GM21390 (cell line): Measurements from ENCODE around the gene EXD3.

ENCODE experiments used
- ATAC-seq: cut with Tn5 transposase; IDR thresholded peaks from one replicate; pipeline ENCODE4 v1.9.1; 2021; ENCODE audit not compliant: unreplicated experiment

EXD3 gene

GRCh38 chr9:137276473-137277328 lies 146.3 kb downstream of the EXD3 start:
- peak; percentile 17 for ATAC-seq

DNA sequence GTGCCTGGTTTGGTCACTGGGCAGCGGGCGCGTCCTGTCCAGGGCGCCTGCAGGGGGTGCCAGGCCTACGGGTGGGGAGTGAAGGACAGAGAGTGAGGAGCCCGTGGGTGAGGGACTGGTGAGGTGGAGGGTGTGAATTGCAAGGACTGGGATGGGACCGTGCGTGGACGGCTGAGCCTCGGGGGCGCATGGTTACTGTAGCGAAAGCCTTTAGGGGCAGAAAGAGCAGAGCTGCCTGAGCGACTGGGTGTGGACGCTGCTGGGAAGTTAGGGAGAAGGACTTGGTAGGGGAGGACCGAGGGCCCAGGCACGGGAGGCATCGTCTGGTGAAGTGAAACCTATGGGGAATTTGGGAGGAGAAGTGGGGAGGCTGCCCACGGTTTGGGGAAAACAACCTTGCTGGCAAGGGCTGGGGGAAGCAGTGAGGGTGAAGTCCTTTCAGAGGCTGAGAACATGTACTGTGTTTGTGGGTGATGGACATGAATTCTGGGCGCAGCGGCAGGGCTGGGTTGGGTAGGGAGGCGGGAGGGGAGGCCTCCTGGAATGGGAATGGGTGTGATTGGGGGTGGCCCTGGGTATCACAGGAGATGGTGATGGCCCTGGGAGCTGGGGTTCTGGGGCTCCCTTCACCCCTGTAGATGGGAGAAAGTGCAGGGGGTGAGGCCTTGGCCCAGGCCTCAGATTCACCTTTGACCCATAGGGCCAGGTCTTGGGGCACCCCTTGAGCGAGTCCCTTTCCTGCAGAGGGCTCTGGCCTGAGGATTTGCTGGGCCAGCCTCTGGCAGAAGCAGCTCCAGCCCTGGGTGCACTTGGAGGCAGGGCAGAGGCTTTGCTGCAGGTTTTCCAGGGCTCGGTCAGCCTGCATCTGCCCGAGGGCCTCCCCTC lies 147.1 kb downstream of the EXD3 start:
- no peak for ATAC-seq

DNA sequence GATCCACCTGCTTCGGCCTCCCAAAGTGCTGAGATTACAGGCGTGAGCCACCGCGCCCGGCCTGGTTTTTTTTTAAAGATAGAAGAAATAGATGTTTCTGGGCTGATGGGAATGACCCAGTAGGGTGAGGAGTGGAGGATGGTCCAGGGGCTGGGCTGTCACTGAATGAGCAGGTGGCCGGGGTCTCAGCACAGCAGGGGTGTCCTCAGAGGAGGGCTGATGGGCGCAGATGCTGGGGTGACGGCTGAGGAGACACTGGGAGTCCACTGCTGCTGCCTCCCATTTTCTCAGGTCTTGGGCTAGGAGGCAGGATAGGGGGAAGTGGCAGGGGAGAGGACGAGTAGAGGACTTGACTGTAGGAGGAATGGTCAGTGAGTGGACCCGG lies 147.8 kb downstream of the EXD3 start:
- no peak for ATAC-seq

- no peak for ATAC-seq
Measured at GRCh38 chr9:137273611-137274320, 149.2 kb downstream of the EXD3 start.

DNA sequence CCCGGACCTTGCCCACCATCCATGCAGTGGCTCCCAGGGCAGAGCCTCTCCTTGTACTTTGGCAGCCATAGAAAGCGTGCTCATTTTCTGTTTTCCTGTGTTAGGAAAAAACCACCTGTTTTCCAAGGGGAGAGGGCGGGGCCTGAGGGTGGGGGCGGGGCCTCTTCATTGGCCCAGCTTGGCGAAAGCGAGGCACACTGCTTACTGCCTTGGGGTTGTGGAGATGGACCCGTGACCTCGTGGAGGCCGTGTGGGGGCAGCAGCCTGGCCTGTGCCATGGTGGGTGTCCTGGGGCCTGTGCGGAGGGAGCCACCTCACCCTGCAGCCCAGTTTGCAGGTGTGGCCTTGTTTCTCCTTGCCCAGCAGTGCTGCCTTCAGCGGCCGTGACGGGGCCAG lies 149.9 kb downstream of the EXD3 start:
- no peak for ATAC-seq

- ATAC-seq: no peak
Measured at GRCh38 chr9:137272241-137273094, 150.5 kb downstream of the EXD3 start.

- no peak for ATAC-seq
Measured at GRCh38 chr9:137271696-137272076, 151.3 kb downstream of the EXD3 start.

DNA sequence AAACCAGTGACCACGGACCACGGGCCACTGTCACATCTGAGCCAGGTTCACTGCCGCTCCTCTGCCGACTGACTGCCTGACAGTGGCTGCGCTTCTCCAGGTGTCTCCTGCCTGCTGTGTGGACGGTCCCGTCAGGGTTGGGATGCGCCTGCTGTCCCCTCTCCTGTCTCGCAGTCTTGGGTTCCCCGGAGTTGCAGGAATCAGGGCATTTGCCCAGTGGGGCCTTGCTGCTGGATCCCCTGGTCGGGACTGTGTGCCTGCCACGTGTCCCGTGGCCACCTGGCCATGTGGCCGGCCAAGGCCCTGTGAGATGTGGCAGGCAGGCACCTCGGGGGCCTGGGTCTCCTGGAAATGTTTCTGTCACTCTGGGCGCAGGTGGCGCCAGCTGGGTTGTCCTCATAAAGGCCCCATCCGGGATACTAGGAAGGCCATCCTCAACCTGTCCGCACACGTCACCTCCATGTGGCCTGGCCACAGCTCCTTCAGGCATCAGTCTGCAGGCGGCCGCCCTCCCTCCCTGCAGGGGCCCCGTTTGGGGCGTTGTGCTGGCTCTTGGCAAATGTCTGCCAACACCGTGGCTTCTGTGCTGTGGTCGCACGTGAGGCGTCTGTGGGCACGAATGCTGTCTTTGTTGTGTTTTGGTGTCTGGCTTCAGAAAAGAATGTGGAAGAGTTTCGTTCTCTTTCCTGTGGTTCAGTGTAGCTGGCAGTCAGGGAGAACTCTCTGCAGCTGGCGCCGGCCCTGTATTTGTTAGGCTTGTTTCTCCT lies 151.8 kb downstream of the EXD3 start:
- no peak for ATAC-seq

DNA sequence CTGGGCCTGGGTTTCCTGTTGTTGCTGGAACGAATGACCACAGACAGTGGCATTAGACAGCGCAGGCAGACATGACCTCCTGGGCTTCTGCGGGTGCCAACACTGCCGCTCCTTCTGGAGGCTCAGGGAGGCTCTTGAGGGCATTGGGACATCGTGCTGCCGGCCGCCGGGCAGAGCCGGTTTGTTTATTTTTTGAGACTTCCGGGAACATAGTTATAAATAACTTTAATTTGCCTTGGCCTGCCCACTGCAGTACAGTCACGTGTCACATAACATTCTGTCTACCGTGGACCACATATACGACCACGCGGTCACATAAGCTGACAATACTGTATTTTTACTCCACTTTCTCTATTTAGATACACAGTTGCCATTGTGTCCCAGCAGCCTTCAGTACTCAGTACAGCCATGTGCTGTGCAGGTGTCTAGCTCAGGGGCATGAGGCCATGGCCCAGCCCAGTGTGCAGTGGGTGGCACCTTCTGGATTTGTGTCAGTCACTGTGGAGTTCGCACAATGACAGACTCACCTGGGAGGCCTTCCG lies 153.7 kb downstream of the EXD3 start:
- no peak for ATAC-seq

- no peak for ATAC-seq
Measured at GRCh38 chr9:137268538-137269201, 154.3 kb downstream of the EXD3 start.

DNA sequence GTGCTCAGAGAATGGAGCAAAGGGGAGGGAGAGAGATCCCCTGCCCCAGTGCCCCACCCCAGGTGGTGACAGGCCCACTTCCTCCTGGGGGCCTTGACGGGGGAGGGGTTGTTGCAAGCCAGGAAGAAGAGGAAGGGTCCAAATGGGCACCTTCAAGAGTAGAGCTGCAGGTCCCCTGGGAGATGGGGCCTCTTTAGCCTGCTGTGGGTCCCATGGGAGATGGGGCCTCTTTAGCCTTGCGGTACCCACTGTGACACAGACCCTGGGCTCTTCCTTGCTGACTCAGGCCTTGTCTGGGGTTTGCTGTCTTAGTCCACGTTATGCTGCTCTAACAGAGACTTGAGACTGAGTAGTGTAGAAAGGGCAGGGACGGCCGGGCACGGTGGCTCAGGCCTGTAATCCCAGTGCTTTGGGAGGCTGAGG lies 155.0 kb downstream of the EXD3 start:
- ATAC-seq: no peak

DNA sequence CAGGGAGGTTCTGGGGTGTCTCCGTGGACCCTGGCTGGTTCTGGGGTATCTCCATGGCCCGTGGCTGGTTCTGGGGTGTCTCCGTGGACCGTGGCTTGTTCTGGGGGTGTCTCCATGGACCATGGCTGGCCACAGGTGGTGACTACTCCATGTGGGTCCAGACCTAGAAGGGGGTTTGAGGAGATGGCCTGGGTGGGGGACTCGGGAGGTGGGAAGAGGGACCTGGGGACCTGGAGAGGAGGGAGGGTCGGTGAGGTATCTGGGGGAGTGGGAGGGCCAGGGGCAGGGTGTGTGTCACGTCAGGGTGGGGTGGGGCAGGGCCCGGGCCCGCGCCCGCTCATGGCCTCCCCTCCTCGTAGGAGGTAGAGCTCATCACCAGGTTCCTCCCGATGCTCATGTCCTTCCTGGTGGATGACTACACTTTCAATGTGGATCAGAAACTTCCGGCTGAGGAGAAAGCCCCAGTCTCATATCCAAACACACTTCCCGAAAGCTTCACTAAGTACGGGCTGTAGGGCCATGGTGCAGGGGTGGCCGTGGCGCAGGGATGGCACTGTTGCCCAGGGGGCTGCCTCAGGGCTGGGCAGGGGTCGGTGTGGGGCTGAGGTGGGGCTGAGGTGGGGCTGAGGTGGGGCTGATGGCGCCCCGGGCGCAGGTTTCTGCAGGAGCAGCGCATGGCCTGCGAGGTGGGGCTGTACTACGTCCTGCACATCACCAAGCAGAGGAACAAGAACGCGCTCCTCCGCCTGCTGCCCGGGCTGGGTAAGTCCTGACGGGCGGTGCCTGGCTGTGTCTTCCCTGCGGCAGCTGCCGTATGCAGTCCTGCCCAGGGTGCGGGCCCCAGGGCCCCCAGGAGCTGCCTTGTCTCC lies 156.1 kb downstream of the EXD3 start:
- no peak for ATAC-seq

GRCh38 chr9:137266162-137266527 lies 156.8 kb downstream of the EXD3 start:
- ATAC-seq: no peak

GRCh38 chr9:137265496-137266161 lies 157.3 kb downstream of the EXD3 start:
- ATAC-seq: no peak

- no peak for ATAC-seq
Measured at GRCh38 chr9:137264067-137264466, 158.9 kb downstream of the EXD3 start.

DNA sequence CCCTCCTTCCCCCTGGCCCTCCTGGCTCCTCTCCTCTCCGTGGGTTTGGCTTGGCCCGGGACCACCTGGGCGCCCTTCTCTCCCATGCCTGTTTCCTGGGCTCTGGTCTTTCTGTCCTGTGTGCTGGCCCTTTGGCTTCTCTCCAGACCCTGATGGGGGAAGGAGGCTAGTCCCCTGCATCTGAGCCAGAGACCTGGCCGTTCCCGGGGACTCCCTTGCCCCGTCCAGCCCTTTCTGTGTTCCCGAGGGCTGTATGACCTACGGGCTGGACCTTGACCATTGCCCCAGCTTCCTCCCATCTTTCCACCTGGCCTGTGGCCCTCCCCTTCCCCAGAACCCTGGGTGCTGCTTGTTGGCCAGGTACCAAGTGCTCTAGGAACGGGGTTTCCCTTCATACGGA lies 159.5 kb downstream of the EXD3 start:
- ATAC-seq: no peak

GRCh38 chr9:137262909-137263285 lies 160.1 kb downstream of the EXD3 start:
- no peak for ATAC-seq
